ENCODE results near the gene KCNQ1. TPM values are rescaled to one million over a fixed set of nuclear protein-coding genes. Genes with fewer than 3 reads are reported as not detected.

KCNQ1 gene
- total and polyA plus RNA-seq, 2 donors (not counting 3 experiments of a cell fraction or from before 2014, with no cell fraction given): 0.07 to 0.09 TPM

DNA sequence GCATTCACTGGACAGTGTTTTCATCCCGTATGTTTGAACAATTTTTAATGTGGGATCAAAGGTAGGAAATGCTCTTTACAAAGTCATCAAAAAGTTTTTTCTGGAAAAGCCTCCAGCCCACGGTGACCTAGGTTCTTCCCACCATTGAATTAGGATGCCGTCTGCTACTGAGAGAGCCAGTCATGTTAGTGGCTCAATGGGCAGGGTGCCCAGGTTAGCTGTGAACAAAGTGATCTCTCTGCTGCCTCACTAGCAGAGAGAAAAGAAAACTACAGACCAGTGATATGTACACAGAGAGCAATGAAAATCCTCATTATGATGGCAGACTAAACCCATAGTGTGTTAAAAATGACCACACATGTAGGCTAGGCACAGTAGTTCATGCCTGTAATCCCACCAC, 32.4 kb downstream of the KCNQ1 start:
- Histone ChIP-seq H3K36me3 (ENCODE audit: control insufficient read depth in 2 of 2, extremely low read depth in 1 of 2, insufficient read depth in 2 of 2, low read length in 2 of 2) (no peaks in the 10 kb centered on the region), H3K9me1 (replicated peaks; ENCODE audit: control insufficient read depth, extremely low read depth, insufficient read depth, low read length) (no peaks in the 10 kb centered on the region), H3K4me1 (ENCODE audit: control insufficient read depth, extremely low read depth, insufficient read depth, low read length) (no peaks in the 10 kb centered on the region), H3K9ac (replicated peaks; ENCODE audit: extremely low read depth, insufficient read depth, low read length) (no peak overlapping the region), H3K9me3 (replicated peaks; ENCODE audit: control insufficient read depth, insufficient read depth, low read length) (no peaks in the 10 kb centered on the region), H4K20me1 (replicated peaks; ENCODE audit: control insufficient read depth, extremely low read depth, insufficient read depth, low read length) (no peaks in the 10 kb centered on the region), H3K4me2 (ENCODE audit: insufficient read depth, low read length) (no peak overlapping the region), H2AFZ (ENCODE audit: low read depth, low read length) (no peak overlapping the region), H3K79me2 (ENCODE audit: control insufficient read depth, insufficient read depth, low read length) (no peaks in the 10 kb centered on the region), H3K4me3 (replicated peaks in 1 of 3; ENCODE audit: insufficient read depth in 1 of 3, low read depth in 1 of 3, low read length in 3 of 3) (no peak overlapping the region), H3K27ac (ENCODE audit: insufficient read depth, low read depth, low read length) (no peak overlapping the region), H3K27me3 (ENCODE audit: control insufficient read depth in 2 of 2, insufficient read depth in 2 of 2, low read length in 2 of 2) (no peaks in the 10 kb centered on the region)
- intact Hi-C loops (cut with micrococcal nuclease) (no loop called here), dilution Hi-C loops (cut with MboI; ENCODE audit: extremely low pct_ligation_motif_present, low sequenced_read_pairs) (no loop called here)
- no peak for FAIRE-seq
- BruUV-seq (replicated peaks): no TSS peak
- POLR2A ChIA-PET: no interaction called here
- no peak for TF ChIP-seq GATA2 (IDR thresholded peaks at IDR 0.05; ENCODE audit: insufficient read depth, insufficient read length, low read depth, low read length)
- no peak for TF ChIP-seq POLR2AphosphoS5 (IDR thresholded peaks at IDR 0.05; ENCODE audit: insufficient read depth, low read depth, low read length)
- no peak for TF ChIP-seq MYC (IDR thresholded peaks at IDR 0.05; ENCODE audit: low read depth, low read length)
- no peak for TF ChIP-seq POLR2A (IDR thresholded peaks at IDR 0.05; ENCODE audit: low read depth, low read length)
- no peak for TF ChIP-seq JUN (IDR thresholded peaks at IDR 0.05; ENCODE audit: borderline replicate concordance, insufficient read depth, insufficient read length, low read depth)
- TF ChIP-seq EZH2 (IDR thresholded peaks at IDR 0.05; ENCODE audit: borderline replicate concordance, low read depth, low read length, severe bottlenecking): no peak
- TF ChIP-seq, protein P1, sequence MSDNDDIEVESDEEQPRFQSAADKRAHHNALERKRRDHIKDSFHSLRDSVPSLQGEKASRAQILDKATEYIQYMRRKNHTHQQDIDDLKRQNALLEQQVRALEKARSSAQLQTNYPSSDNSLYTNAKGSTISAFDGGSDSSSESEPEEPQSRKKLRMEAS (IDR thresholded peaks at IDR 0.05; ENCODE audit: insufficient read depth, insufficient read length): no peak
- TF ChIP-seq, protein P2, sequence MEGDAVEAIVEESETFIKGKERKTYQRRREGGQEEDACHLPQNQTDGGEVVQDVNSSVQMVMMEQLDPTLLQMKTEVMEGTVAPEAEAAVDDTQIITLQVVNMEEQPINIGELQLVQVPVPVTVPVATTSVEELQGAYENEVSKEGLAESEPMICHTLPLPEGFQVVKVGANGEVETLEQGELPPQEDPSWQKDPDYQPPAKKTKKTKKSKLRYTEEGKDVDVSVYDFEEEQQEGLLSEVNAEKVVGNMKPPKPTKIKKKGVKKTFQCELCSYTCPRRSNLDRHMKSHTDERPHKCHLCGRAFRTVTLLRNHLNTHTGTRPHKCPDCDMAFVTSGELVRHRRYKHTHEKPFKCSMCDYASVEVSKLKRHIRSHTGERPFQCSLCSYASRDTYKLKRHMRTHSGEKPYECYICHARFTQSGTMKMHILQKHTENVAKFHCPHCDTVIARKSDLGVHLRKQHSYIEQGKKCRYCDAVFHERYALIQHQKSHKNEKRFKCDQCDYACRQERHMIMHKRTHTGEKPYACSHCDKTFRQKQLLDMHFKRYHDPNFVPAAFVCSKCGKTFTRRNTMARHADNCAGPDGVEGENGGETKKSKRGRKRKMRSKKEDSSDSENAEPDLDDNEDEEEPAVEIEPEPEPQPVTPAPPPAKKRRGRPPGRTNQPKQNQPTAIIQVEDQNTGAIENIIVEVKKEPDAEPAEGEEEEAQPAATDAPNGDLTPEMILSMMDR (IDR thresholded peaks at IDR 0.05; ENCODE audit: extremely low read depth in 1 of 2, insufficient read depth in 1 of 2, low read depth in 1 of 2, low read length in 2 of 2): no peak
- no peak for TF ChIP-seq FOS (IDR thresholded peaks at IDR 0.05; ENCODE audit: borderline replicate concordance, insufficient read depth, low read length)
- CTCF ChIA-PET: interaction anchor here (1.0 kb wide), 1 partner anchor 172 kb away, joined by 3 read pairs; no protein-coding TSS in a partner anchor
- no peak for DNase-seq (ENCODE audit: low read depth, low spot score)
